Fibroblast of mammary gland (primary cell): ENCODE measurements around the gene B4GAT1.
A peak's percentile ranks its signal among the peaks of the same experiment; 100 is the strongest.

Experiments
- DNase-seq: peaks from one replicate; pipeline ENCODE4 v3.0.0-alpha.2; 2010; ENCODE audit warnings: low read depth
- H3K4me3 ChIP-seq: 2 replicates; pipeline ENCODE4 v1.5.1; 2011; ENCODE audit warnings: low read depth, mild to moderate bottlenecking, low read length, moderate library complexity; ENCODE audit not compliant: control insufficient read depth
- TF ChIP-seq, protein P1 (sequence below): conservative IDR thresholded peaks from 2 replicates; pipeline ENCODE4 v1.5.1; 2011; ENCODE audit warnings: low read depth, low read length, inconsistent platforms; ENCODE audit not compliant: control insufficient read depth, insufficient read depth

The B4GAT1 gene

DNA sequence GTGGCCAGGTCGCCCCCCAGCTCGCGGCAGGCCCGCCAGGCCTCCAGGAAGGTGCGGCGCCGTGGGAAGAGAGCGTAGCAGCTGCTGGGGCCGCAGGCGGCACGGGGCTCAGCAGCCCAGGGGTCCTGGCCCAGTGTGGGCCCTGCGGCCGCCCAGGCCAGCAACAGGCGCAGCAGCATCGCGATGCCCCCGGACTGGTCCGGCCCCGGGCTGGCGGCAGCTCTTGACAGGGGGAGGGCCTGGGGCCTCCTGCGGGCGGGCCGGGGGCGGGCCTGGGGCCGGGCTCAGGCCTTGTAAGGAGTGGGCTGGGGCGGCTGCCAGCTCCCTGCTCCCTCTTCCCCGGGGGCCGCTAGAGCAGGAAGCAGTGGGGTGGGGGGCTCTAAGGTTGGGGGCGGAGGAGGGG lies 30.6 kb downstream of the B4GAT1 start, which contains the start of gene CD248:
CD248 (minus strand) TSS at position 196 of the 403 bp plus-strand sequence; CDS start at position 179, 17 bp downstream.
- DNase-seq, result peak; percentile 74
- TF ChIP-seq, protein P1, sequence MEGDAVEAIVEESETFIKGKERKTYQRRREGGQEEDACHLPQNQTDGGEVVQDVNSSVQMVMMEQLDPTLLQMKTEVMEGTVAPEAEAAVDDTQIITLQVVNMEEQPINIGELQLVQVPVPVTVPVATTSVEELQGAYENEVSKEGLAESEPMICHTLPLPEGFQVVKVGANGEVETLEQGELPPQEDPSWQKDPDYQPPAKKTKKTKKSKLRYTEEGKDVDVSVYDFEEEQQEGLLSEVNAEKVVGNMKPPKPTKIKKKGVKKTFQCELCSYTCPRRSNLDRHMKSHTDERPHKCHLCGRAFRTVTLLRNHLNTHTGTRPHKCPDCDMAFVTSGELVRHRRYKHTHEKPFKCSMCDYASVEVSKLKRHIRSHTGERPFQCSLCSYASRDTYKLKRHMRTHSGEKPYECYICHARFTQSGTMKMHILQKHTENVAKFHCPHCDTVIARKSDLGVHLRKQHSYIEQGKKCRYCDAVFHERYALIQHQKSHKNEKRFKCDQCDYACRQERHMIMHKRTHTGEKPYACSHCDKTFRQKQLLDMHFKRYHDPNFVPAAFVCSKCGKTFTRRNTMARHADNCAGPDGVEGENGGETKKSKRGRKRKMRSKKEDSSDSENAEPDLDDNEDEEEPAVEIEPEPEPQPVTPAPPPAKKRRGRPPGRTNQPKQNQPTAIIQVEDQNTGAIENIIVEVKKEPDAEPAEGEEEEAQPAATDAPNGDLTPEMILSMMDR, result no peak
- peak within 1 kb of the TSS; percentile 63 for H3K4me3 ChIP-seq

DNA sequence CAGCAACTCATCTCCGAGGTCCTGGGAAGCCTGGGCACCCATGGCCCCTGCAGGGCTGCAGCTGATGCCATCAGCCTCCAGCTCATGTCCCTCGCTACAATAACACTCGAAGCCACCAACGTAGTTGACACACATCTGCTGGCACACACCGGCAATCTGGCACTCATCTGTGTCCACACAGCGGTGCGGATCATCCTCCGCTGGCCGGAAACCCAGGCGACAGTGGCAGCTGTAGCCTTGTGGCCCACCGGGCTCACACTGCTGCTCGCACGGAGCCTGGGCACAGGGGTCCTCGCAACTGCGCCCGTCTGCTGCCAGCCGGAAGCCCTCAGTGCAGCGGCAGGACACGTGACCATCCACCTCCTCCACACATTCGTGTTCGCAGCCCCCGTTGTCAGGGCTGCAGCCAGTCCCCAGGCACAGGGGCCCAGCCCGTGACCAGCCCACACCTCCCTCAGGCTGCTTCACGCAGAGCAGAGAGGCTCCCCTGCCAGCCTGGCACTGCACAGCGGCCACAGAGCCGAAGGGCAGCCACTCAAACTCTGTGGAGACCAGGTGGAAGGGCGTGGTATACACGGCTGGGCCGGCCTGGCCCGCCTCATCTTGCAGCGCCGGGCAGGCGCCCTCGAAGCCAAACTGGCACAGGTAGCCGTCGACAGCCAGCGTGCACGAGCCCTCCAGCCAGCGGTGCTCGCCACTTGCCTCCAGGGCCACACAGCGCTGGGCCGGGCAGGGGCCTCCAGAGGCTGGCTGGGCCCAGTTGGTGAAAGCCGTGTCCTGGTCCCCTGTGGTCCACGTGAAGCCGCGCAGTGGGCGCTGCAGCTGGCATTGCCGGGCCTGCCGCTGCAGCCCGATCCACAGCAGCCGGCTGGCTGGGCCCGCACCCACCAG lies 31.3 kb downstream of the B4GAT1 start:
- DNase-seq, result no peak
- TF ChIP-seq, protein P1, result no peak
- peak overlapping the region; percentile 63 for H3K4me3 ChIP-seq

DNA sequence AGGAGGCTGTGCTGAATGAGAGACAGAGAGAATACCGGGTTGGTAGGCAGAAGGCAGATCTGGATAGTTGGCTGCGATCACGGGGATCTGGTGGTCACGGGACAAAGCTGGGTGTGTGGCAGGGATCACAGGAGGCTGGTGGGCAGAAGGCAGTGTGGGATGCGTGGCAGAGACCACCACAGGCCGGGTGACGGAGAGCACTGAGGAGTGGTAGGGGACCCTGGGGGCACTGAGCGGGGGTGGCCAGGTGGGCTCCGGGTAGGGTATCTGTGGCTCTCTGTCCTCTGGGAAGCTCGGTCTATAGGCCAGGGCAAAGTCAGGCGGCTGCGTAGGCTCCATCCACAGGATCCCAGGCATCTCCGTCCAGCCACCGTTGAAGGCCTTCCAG lies 31.9 kb downstream of the B4GAT1 start:
- peak overlapping the region; percentile 63 for H3K4me3 ChIP-seq
- TF ChIP-seq, protein P1, result no peak
- no peak for DNase-seq

DNA sequence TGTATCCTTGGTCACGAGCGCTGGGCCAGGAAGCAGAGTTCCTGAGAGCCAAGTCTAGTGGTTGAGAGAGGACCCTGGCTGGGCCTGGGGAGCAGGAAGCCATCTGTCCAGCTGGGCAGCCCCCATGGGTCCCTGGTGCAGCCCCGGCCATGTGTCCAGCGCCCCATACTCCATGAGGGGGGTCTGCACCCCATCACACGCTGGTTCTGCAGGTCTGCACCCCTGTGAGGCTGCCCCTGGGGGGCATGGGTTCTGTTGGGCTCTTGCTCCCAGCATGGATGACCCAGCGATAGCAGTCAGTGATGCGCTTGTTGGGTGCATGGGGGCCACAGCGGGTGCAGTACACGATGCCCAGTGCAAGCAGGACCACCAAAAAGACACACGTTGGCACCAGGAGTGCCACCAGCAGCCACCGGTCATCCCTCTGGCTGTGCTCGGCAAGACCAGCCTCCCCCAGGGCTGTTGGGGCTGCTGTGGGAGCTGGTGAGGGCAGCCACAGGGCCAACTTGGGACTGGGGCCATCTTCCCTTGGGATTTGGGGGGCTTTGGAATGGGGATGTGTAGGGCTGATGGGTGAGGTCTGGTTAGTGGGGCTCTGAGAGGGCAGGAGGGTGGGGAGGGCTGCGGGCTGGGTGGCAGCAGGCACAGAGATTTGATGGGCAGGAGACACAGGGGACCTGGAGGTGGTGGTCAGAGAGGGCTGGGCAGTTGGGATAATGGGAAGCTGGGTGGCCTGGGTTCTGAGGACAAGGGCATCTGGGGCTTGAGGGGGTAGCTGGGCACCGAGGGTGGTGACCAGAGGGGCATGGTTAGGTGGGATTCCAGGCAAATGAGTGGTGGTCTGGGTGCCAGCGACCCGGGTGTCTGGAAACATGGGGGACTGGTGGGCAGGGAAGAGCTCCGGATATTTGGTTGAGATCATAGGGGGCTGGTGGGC lies 32.6 kb downstream of the B4GAT1 start:
- TF ChIP-seq, protein P1, result no peak
- no peak for DNase-seq
- H3K4me3 ChIP-seq, result peak overlapping the region; percentile 63

DNA sequence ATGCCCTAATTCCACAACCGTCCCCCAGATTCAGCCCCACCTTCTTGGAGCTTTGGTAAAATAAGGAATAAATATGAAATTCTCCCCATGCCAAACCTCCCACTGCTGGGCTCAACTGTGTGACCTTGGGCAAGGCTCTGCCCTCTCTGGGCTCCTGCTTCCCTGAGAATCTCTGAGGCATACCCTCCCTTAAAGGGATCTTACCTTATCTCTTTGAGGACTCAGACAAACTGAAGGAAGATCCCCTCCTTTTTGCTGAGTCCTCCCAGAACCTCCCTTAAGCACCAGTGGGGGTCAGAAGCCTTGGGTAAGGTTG lies 33.3 kb downstream of the B4GAT1 start:
- TF ChIP-seq, protein P1, result no peak
- no peak for DNase-seq
- peak overlapping the region; percentile 63 for H3K4me3 ChIP-seq

DNA sequence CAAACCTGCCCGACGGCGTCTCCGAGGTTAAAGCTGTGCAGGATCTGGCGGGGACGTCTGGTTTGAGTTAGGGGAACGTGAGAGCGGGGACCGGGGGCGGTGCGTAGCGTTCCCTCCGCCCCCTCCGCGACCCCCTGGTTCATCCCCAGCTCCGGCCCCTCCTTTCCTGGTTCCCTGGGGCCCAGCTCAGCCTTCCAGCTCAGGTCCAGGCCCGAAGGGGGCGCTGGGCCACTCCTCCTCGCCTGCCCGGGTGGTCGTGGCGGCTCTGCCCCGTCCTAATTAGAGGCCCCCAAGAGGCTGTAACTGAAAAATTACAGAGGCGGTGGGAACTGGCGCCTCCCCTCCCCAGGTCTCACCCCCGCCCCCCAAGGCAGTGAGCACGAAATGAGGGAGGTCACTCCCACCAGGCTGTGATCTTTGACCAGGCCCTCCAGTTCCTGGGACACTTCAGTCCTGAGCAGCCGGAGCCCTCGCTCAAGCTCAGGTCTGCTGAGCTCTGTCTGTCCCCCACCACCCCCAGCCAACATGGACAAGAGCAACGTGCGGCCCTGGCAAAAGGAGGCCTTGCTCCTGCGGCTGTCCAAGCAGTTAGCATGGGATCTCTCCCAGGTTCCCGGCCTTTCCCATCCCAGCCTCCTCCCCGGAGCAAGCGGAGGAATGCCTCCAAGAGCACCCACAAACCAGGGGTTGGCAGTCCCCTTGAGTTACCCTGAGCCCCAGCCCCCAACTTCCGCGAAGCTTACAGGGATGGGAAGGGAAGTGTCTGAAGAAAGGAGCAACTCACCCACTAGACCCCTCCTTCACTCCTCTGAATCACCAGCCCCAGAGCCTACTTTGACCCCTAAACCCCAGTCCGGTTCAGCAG lies 33.9 kb downstream of the B4GAT1 start:
- peak; percentile 59 for DNase-seq
- H3K4me3 ChIP-seq, result peak overlapping the region; percentile 63
- TF ChIP-seq, protein P1, result peak; percentile 18
